NCI-H2107 (cell line): ENCODE measurements around the gene NDUFV2.
"Not testable (repeated sequence)": the region's sequence is repeated elsewhere in the genome, so short reads cannot be mapped to it uniquely, and the experiment has no call there.

Source experiments
- DNase-seq: peaks from one replicate; lab custom pipeline; 2025; lab: John Stamatoyannopoulos, UW

Gene NDUFV2

GRCh38 chr18:9102508-9103375 is at the start of gene NDUFV2:
TSS of gene NDUFV2 (plus strand) at chr18:9102699. CDS start at chr18:9102744, 45 bp downstream.
- DNase-seq, result peak; percentile 83

- DNase-seq, result no peak
Measured at GRCh38 chr18:9053814-9054213, 48.7 kb upstream of the NDUFV2 start.

- DNase-seq, result no peak
Measured at GRCh38 chr18:9055185-9055584, 47.3 kb upstream of the NDUFV2 start.

- DNase-seq, result no peak
Measured at GRCh38 chr18:9055626-9056025, 46.9 kb upstream of the NDUFV2 start.

- no peak for DNase-seq
Measured at GRCh38 chr18:9057646-9058045, 44.9 kb upstream of the NDUFV2 start.

- DNase-seq, result no peak
Measured at GRCh38 chr18:9058406-9058805, 44.1 kb upstream of the NDUFV2 start.

GRCh38 chr18:9062418-9062751 is 40.1 kb upstream of the NDUFV2 start:
- DNase-seq, result no peak

GRCh38 chr18:9065864-9066263 is 36.6 kb upstream of the NDUFV2 start:
- no peak for DNase-seq

- DNase-seq, result no peak
Measured at GRCh38 chr18:9066358-9066757, 36.1 kb upstream of the NDUFV2 start.

- DNase-seq, result no peak
Measured at GRCh38 chr18:9066817-9067306, 35.6 kb upstream of the NDUFV2 start.

- no peak for DNase-seq
Measured at GRCh38 chr18:9067823-9068222, 34.7 kb upstream of the NDUFV2 start.

- no peak for DNase-seq
Measured at GRCh38 chr18:9068346-9068745, 34.2 kb upstream of the NDUFV2 start.

- DNase-seq, result no peak
Measured at GRCh38 chr18:9069601-9070000, 32.9 kb upstream of the NDUFV2 start.

- DNase-seq, result no peak
Measured at GRCh38 chr18:9070212-9070611, 32.3 kb upstream of the NDUFV2 start.

- DNase-seq, result no peak
Measured at GRCh38 chr18:9079818-9080528, 22.5 kb upstream of the NDUFV2 start.

- DNase-seq, result no peak
Measured at GRCh38 chr18:9081940-9082339, 20.6 kb upstream of the NDUFV2 start.

GRCh38 chr18:9082711-9083510 is 19.6 kb upstream of the NDUFV2 start:
- DNase-seq, result no peak

GRCh38 chr18:9086015-9086414 is 16.5 kb upstream of the NDUFV2 start:
- DNase-seq, result no peak

GRCh38 chr18:9086624-9087023 is 15.9 kb upstream of the NDUFV2 start:
- no peak for DNase-seq

GRCh38 chr18:9087144-9087543 is 15.4 kb upstream of the NDUFV2 start:
- DNase-seq, result no peak

- DNase-seq, result no peak
Measured at GRCh38 chr18:9088252-9088651, 14.2 kb upstream of the NDUFV2 start.

GRCh38 chr18:9088727-9089126 is 13.8 kb upstream of the NDUFV2 start:
- not testable (repeated sequence) for DNase-seq
